GM12878 (cell line): ENCODE results near the gene THAP3. TPM values are rescaled to one million over a fixed set of nuclear protein-coding genes. Genes with fewer than 3 reads are reported as not detected.

Experiments
- ATAC-seq: fragments of 200-7000 bp; cut with Tn5 transposase; 3 replicates; pipeline ENCODE4 v1.9.1; 2020; ENCODE audit warnings: mild to moderate bottlenecking, moderate library complexity
- BruUV-seq: library from RNA; stranded (reverse); fragments of 400-500 nt; replicated peaks from 2 replicates; lab custom pipeline; 2021; lab: Mats Ljungman, UMichigan
- CTCF ChIA-PET: fragments of 300-600 bp; sonication (Branson Sonifier 250); formaldehyde crosslinking; extraction: SDS; loops from one replicate; lab custom pipeline; 2021; ENCODE audit warnings: inconsistent platforms; lab: Yijun Ruan, JAX
- POLR2A ChIA-PET: fragments of 350-600 bp; formaldehyde crosslinking; extraction: SDS; loops from one replicate; lab custom pipeline; 2021; ENCODE audit warnings: inconsistent platforms; lab: Charles Lee
- RAD21 ChIA-PET: fragments of 300-600 bp; sonication (Branson Sonifier 250); formaldehyde crosslinking; loops from one replicate; lab custom pipeline; 2023; ENCODE audit warnings: antibody characterized with exemption; ENCODE audit not compliant: unreplicated experiment; lab: Charles Lee
- SMC1A ChIA-PET: fragments of 300-600 bp; sonication (Branson Sonifier 250); formaldehyde crosslinking; loops from one replicate; lab custom pipeline; 2023; ENCODE audit not compliant: unreplicated experiment, uncharacterized antibody; lab: Charles Lee
- DNase-seq: peaks from one replicate; pipeline ENCODE4 v3.0.0-alpha.2; 2011; ENCODE audit warnings: low read depth, low spot score
- FAIRE-seq: peaks from 3 replicates; lab custom pipeline; 2011; peaks lifted over from hg19 to GRCh38; lab: Jason Lieb, UNC
- H2AFZ ChIP-seq: 2 replicates; pipeline ENCODE4 v1.6.0; 2011; ENCODE audit warnings: low read depth, low read length, control low read depth; ENCODE audit not compliant: control insufficient read depth
- H3K27ac ChIP-seq: 2 replicates; pipeline ENCODE4 v1.5.1; 2011; ENCODE audit warnings: control low read depth; ENCODE audit not compliant: control insufficient read depth, insufficient read depth
- H3K27me3 ChIP-seq, 2 experiments: replicated peaks in 1 of 2; 2 replicates each; pipeline versions ENCODE4 v1.6.0 to v1.6.1; 2011; ENCODE audit warnings: low read length in 1 of 2; ENCODE audit not compliant: control insufficient read depth in 2 of 2, insufficient read depth in 2 of 2
- H3K36me3 ChIP-seq, 2 experiments: 2 replicates each; pipeline ENCODE4 v1.5.1; 2011; ENCODE audit warnings: low read length in 1 of 2; ENCODE audit not compliant: control insufficient read depth in 2 of 2, insufficient read depth in 2 of 2
- H3K4me1 ChIP-seq: 2 replicates; pipeline ENCODE4 v1.6.1; 2011; ENCODE audit warnings: mild to moderate bottlenecking, low read length, moderate library complexity, mixed read lengths; ENCODE audit not compliant: control insufficient read depth, insufficient read depth
- H3K4me2 ChIP-seq: 2 replicates; pipeline ENCODE4 v1.6.0; 2011; ENCODE audit warnings: control low read depth; ENCODE audit not compliant: control insufficient read depth, insufficient read depth
- H3K4me3 ChIP-seq: fragments of 200-600 bp; sonication (generic); 2 replicates; pipeline ENCODE4 v1.5.1; 2016
- H3K79me2 ChIP-seq: 2 replicates; pipeline ENCODE4 v1.6.0; 2011; ENCODE audit warnings: low read length; ENCODE audit not compliant: control insufficient read depth, insufficient read depth
- H3K9ac ChIP-seq: 2 replicates; pipeline ENCODE4 v1.8.0; 2011; ENCODE audit warnings: low read length, control low read depth, mixed read lengths; ENCODE audit not compliant: control insufficient read depth, insufficient read depth
- H3K9me3 ChIP-seq: replicated peaks from 3 replicates; pipeline ENCODE4 v1.5.1; 2011; ENCODE audit warnings: mild to moderate bottlenecking, low read length; ENCODE audit not compliant: control insufficient read depth, insufficient read depth
- H4K20me1 ChIP-seq: 2 replicates; pipeline ENCODE4 v1.6.0; 2011; ENCODE audit not compliant: control insufficient read depth, insufficient read depth
- CBFB ChIP-seq: IDR thresholded peaks from 2 replicates; pipeline ENCODE4 v1.6.1; 2016; ENCODE audit warnings: antibody characterized with exemption, low read depth
- CHD4 ChIP-seq: fragments of 200-600 bp; sonication (generic); IDR thresholded peaks from 2 replicates; pipeline ENCODE4 v1.6.1; 2016; ENCODE audit warnings: mild to moderate bottlenecking
- CTCF ChIP-seq, 3 experiments: IDR thresholded peaks in 2 of 3; conservative IDR thresholded peaks in 1 of 3; 2 replicates each; pipeline ENCODE4 v1.5.1; 2011; ENCODE audit warnings: low read depth in 3 of 3, low read length in 3 of 3, mild to moderate bottlenecking in 3 of 3, control low read depth in 2 of 3, moderate library complexity in 2 of 3, inconsistent platforms in 1 of 3, mixed read lengths in 1 of 3; ENCODE audit not compliant: control insufficient read depth in 2 of 3, insufficient read depth in 1 of 3; ENCODE audit errors: extremely low read depth in 1 of 3
- IRF3 ChIP-seq: fragments of 450-650 bp; IDR thresholded peaks from 2 replicates; pipeline ENCODE4 v1.6.1; 2014; ENCODE audit warnings: mild to moderate bottlenecking
- MAX ChIP-seq: IDR thresholded peaks from 2 replicates; pipeline ENCODE4 v1.6.1; 2012; ENCODE audit warnings: low read depth, low read length, improper control_type of control experiment
- MLLT1 ChIP-seq: fragments of 450-650 bp; IDR thresholded peaks from 2 replicates; pipeline ENCODE4 v1.6.1; 2016; ENCODE audit warnings: mild to moderate bottlenecking
- RB1 ChIP-seq: fragments of 450-650 bp; formaldehyde crosslinking; IDR thresholded peaks from 2 replicates; pipeline ENCODE4 v1.6.1; 2017; ENCODE audit warnings: mild to moderate bottlenecking, borderline replicate concordance
- SRF ChIP-seq, 2 experiments: IDR thresholded peaks; 2 replicates each; pipeline ENCODE4 v1.6.1; 2011; ENCODE audit warnings: low read depth in 2 of 2, low read length in 2 of 2, mild to moderate bottlenecking in 1 of 2, moderate library complexity in 1 of 2
- ZBED1 ChIP-seq: IDR thresholded peaks from 2 replicates; pipeline ENCODE4 v1.6.1; 2016; ENCODE audit warnings: borderline replicate concordance
- ZNF24 ChIP-seq: fragments of 450-650 bp; IDR thresholded peaks from 2 replicates; pipeline ENCODE4 v1.6.1; 2017; ENCODE audit warnings: antibody characterized with exemption, mild to moderate bottlenecking
- ZNF274 ChIP-seq: IDR thresholded peaks from one replicate; pipeline ENCODE4 v1.8.0; 2011; ENCODE audit not compliant: insufficient read length, insufficient read depth
- WGBS: methylation state at CpG from one replicate; pipeline ENCODE4 v1.1.6; 2016; ENCODE audit warnings: low lambda C conversion rate; ENCODE audit not compliant: insufficient replicate concordance, insufficient coverage; ENCODE audit errors: missing lambda C conversion rate; 5-methylcytosine and 5-hydroxymethylcytosine counted together
- in situ Hi-C: fragments of 300-500 bp; cut with MboI; formaldehyde crosslinking; loops from 9 replicates; pipeline ENCODE4 v1.14.3; 2018; ENCODE audit warnings: mixed read lengths
- intact Hi-C: fragments of 100-400 bp; cut with micrococcal nuclease; formaldehyde crosslinking; loops from one replicate; pipeline ENCODE4 v1.14.2; 2022; ENCODE audit not compliant: unreplicated experiment
- polyA plus RNA-seq, 11 experiments: library from polyadenylated mRNA; depleted of rRNA in 4 of 11; unstranded in 6 of 11; stranded (reverse) in 5 of 11; fragments of >200 nt; fragmentation: Nextera tagmentation in 4 of 11; fragmentation: Illumina TruSeq in 1 of 11; extraction: Ambion mirVana in 4 of 11; extraction: Trizol in 1 of 11; gene quantifications; 1 replicate in 1 of 11; 2 replicates in 10 of 11; pipeline versions ENCODE4 v1.2.1 to v1.2.3, GENCODE V29; 2011 to 2016; ENCODE audit warnings: inconsistent platforms in 2 of 11, missing spikeins in 2 of 11, low read depth in 1 of 11
- total RNA-seq, 4 experiments: library from RNA; depleted of rRNA in 3 of 4; stranded (reverse); fragments of >200 nt in 3 of 4; fragmentation: Illumina TruSeq in 1 of 4; extraction: Trizol in 1 of 4; gene quantifications; 2 replicates each; pipeline versions ENCODE4 v1.2.1 to v1.2.3, GENCODE V29; 2013 to 2021

The THAP3 gene
- total and polyA plus RNA-seq, 10 of the 15 experiments (the other 5 are each of a cell fraction or from before 2014, with no cell fraction given): 1.5 to 19.5 (median 11.9) TPM

- TF ChIP-seq MLLT1: no peak
Observed at GRCh38 chr1:6588893-6589520, 35.7 kb upstream of the THAP3 start (continued).

- in situ Hi-C loops: no loop called here
- H3K4me3 ChIP-seq: no peak overlapping the region
- FAIRE-seq (no peak), DNase-seq (no peak), ATAC-seq (no peak)
- POLR2A ChIA-PET: no interaction called here
- no peaks in the 10 kb centered on the region for H3K4me1 ChIP-seq
- no peak overlapping the region for H2AFZ ChIP-seq
- SMC1A ChIA-PET: interaction anchor here (1.2 kb wide), 1 partner anchor 10 kb away, joined by 3 read pairs; the partner anchor contains the start of gene ZBTB48
- no peak overlapping the region for H3K9ac ChIP-seq
- RAD21 ChIA-PET: no interaction called here
- no peaks in the 10 kb centered on the region for H3K9me3 ChIP-seq
- no peaks in the 10 kb centered on the region for H3K27me3 ChIP-seq
- intact Hi-C loops: no loop called here
- CTCF ChIA-PET: no interaction called here
- WGBS: 93% methylated on average over 7 of the region's 7 CpGs
- H3K4me2 ChIP-seq: no peak overlapping the region
- no peak overlapping the region for H3K27ac ChIP-seq
- no TSS peak for BruUV-seq
- TF ChIP-seq SRF (IDR thresholded peaks at IDR 0.05; ENCODE audit: low read depth in 2 of 2, low read length in 2 of 2) (no peak), MAX (no peak), CTCF (IDR thresholded peaks at IDR 0.05 in 2 of 3, conservative IDR thresholded peaks at IDR 0.05 in 1 of 3; ENCODE audit: control insufficient read depth in 2 of 3, extremely low read depth in 1 of 3, insufficient read depth in 1 of 3, low read depth in 3 of 3, low read length in 3 of 3) (no peak), ZBED1 (no peak), ZNF24 (no peak), ZNF274 (no peak), CBFB (no peak), CHD4 (no peak), IRF3 (no peak), RB1 (no peak)
- no peaks in the 10 kb centered on the region for H4K20me1 ChIP-seq
- H3K36me3 ChIP-seq: peaks cover 11 to 23% of the 10 kb centered on the region in 2 experiments
- H3K79me2 ChIP-seq: no peaks in the 10 kb centered on the region
Observed at GRCh38 chr1:6590046-6590445, 34.6 kb upstream of the THAP3 start.
